ENCODE measurements around the gene DDX25.

GRCh38 chr11:125960771-125961170 lies 56.5 kb downstream of the DDX25 start:
- no peak for TF ChIP-seq CTCF (IDR thresholded peaks at IDR 0.05)
- no peak for TF ChIP-seq POLR2AphosphoS5 (IDR thresholded peaks at IDR 0.05)
- TF ChIP-seq POLR2A (IDR thresholded peaks at IDR 0.05) = no peak
- TF ChIP-seq EP300 (IDR thresholded peaks at IDR 0.05) = no peak

Data from gastroesophageal sphincter (tissue), 3 donors.